T-helper 1 cell (primary cell): ENCODE data around the gene PRICKLE3.

ENCODE experiments used
- DNase-seq, 5 donors: peaks; one replicate each; pipeline ENCODE4 v3.0.0-alpha.2; 2012 to 2020

The PRICKLE3 gene

GRCh38 chrX:49206543-49206942, 20.4 kb upstream of the PRICKLE3 start:
- no peak for DNase-seq

DNA sequence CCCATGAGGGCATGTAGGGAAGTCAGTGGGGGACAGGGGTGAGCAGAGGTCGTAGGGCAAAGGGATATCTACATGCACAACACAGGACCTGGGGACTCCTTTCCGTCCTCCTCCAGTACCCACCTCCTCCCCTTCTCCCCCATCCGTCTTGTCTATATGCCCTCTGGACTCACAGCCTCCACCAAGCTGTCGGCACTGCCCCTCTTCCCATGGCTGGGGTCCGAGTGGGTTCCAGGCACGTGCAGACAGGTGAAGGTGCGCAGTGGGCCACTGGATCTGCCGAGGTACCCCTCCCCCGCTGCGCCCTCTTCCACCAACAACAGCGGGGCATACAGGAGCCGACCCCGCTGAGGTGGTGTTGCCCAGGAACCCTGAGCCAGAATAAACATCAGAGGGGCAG, 19.3 kb upstream of the PRICKLE3 start:
- no peak for DNase-seq

DNA sequence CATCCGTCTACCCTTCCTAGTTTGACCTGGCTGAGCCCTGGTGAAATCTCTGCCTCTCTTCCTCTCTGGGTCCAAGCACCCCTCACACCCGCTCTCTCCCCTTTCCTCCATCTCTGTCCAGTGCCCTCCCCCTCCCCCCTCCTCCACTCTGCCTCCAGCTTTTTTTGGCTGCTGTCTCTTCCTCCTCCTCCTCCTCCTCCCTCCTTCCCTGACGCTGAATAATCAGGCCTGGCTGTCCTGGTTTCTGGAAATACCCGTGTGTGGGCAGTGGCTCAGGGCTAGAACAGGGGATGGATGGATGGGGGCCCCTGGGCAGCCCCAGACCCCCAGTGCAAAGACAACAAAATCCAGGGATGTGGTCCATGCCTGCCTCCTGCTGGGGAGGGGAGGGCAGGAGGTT, 18.5 kb upstream of the PRICKLE3 start:
- DNase-seq, result no peak

DNA sequence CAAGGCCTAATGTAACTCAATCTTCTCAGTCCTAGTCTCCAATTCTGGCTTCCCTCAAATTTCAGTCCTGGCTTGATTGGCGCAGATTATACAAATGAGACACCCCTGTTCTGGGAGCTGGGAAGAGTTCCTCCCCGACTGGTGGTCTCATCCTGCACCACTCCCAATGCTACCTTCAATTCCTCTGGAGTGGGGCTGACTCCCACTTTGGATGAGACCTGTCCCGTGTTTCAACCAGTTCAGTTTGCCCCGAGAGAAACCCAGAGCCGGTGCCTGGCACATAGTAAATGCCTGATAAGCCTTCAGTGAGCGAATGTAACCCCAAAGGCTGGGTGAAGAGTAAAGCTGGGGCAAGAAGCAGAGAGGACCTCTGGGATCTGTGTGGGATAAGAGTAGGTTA, 17.8 kb upstream of the PRICKLE3 start:
- no peak for DNase-seq

DNA sequence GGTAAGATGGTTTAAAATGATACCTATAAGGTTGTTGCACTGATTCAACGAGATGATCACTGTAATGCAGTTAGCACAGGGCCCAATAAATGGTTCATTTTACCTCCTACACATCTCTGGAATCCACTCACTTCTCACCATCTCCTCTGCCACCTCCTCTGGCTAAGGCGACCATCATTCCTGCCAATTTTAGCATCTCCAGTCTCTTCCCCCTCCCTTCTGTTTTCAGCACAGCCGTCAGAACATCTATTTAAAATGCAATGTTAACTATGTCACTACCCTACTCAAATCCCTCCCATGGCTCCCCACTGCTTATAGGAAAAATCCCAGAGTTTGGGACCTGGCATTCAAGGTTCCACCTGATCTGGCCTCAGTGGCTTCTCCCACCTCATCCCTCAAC, 17.4 kb upstream of the PRICKLE3 start:
- no peak for DNase-seq

GRCh38 chrX:49202022-49202421, 15.8 kb upstream of the PRICKLE3 start:
- DNase-seq, result no peak

- peak; percentile 77 to 86 (median 82) for DNase-seq
These were observed 14.0 kb upstream of the PRICKLE3 start, which contains the start of gene SYP for GRCh38 chrX:49199906-49200771. Gene SYP, minus strand, starts transcription at chrX:49200193. Its CDS starts 7 bp downstream, at chrX:49200186.

GRCh38 chrX:49199315-49199595, 13.1 kb upstream of the PRICKLE3 start:
- no peak for DNase-seq

GRCh38 chrX:49198540-49199314, 12.6 kb upstream of the PRICKLE3 start:
- DNase-seq, result no peak

DNA sequence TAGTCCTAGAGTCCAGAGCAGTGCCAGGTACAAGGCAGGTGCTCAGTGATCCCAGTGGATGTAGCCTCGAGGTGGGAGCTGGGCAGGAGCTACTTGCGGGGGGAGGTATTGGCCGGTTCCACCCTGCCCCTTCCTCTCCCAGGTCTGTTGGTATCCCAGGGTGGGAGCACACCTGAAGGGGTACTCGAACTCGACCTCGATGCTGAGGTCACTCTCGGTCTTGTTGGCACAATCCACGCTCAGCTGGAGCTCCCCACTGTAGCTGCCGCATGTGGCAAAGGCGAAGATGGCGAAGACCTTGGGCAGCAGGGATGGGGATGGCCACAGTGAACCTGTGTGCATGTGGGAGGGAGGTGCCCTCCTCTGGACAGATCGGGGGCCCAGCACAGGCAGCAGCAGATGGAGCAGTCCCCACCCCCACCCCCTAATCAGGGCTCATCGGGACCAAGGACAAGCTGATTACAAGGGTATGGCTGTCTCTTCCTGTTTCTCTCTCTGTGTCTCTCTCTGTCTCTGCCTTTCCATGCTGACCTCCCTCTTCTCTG, 11.4 kb upstream of the PRICKLE3 start:
- DNase-seq, result no peak

DNA sequence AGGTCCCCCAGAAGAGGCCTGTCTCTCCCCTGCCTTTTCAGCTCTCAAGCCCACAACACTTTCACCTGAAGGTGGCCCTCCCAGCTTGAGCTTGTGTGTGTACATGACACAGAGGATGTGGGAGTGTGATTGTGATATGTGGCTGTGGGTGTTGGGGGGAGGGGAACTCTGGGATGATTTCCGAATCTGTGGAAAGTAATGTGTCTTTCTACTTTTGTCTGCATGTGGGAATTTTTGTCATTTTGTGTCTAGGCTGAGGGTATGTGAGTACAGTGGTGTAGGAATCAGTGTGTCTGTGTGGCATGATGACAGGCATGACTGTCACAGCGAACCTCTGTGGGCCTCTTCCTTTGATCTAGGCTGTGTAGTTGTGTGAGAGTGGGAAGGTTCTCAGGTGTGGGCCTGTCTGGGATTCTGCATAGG, 7.4 kb upstream of the PRICKLE3 start:
- DNase-seq, result no peak

- DNase-seq, result peak in 1 of 5 donors; percentile 36
These were observed 6.7 kb upstream of the PRICKLE3 start for GRCh38 chrX:49192722-49193328.

GRCh38 chrX:49191574-49192011, 5.4 kb upstream of the PRICKLE3 start:
- DNase-seq, result no peak

GRCh38 chrX:49190821-49191573, 4.8 kb upstream of the PRICKLE3 start:
- DNase-seq, result peak; percentile 74 to 98 (median 78)

DNA sequence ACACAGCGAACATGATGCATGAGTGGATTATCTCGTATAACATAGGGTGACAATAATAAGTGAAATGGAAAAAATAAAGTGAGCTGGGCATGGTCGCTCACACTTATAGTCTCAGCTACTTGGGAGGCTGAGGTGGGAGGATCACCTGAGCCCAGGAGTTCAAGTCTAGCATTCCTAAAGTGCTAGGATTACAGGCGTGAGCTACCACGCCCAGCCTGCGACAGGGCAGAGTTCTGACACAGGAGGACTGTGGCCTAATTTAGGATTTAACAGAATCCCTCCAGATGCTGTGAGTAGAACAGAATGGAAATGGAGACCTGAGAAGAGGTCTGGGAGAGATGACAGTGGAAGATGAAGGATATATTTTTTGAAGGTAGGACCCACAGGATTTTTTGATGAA, 3.4 kb upstream of the PRICKLE3 start:
- no peak for DNase-seq

DNA sequence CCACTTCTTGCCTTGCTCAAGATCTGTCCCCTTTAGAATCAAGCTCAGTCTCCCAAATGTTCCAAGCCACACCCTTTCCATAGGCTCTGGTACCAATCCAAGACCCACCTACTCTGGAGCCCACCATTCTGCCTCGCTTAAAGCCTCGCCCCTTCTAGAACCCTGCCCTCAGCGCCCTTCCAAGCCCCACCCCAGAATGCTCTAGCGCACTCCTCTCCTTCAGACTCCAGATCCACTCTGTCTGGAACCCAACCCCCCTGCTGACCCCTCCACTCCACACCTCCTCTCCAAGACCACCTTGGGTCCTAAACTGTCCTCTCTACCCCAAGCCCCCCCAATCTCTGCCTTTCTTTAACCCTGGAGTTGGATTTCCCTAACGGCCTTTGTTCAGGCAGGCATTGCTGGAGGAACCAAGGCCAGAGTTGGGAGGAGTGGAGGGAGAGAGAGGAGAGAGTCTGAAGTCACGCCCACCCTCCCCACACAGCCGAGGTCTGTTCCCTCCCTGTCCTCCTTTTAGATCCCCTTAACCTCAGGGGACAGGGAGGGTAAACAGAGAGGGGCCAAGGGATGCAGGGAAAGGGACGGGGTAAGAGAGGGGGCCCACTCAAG, 2.4 kb upstream of the PRICKLE3 start:
- no peak for DNase-seq

GRCh38 chrX:49187526-49187925, 1.4 kb upstream of the PRICKLE3 start:
- DNase-seq, result no peak

DNA sequence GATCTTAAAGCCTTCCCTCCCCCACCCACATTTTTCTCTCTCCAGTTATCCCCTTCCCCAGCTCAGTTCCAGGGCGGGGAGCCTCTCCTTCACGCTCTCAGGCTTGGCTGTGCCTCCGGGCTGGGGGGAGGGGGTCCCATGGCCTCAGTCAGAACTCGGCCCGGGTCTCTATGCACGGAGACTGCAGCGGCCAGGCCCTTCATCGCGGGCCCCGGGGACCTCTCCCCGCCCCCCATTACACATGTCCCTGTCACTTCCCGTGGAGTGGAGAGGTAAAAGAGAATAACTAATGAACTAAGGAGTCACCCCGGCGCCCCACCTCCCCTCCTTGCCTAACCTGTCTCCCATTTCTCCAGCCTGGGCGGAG, 838 bp upstream of the PRICKLE3 start:
- DNase-seq, result no peak

- DNase-seq, result peak in 3 of 5 donors; percentile 10 to 19 (median 16)
These were observed 1.6 kb downstream of the PRICKLE3 start for GRCh38 chrX:49184294-49185281.

GRCh38 chrX:49183701-49184281, 2.4 kb downstream of the PRICKLE3 start:
- no peak for DNase-seq
